DMS153 (cell line): ENCODE data around the gene TSGA10IP.
A peak's percentile ranks its signal among the peaks of the same experiment; 100 is the strongest.

ENCODE experiments used
- DNase-seq: peaks from one replicate; lab custom pipeline; 2025; lab: John Stamatoyannopoulos, UW

Gene TSGA10IP

DNA sequence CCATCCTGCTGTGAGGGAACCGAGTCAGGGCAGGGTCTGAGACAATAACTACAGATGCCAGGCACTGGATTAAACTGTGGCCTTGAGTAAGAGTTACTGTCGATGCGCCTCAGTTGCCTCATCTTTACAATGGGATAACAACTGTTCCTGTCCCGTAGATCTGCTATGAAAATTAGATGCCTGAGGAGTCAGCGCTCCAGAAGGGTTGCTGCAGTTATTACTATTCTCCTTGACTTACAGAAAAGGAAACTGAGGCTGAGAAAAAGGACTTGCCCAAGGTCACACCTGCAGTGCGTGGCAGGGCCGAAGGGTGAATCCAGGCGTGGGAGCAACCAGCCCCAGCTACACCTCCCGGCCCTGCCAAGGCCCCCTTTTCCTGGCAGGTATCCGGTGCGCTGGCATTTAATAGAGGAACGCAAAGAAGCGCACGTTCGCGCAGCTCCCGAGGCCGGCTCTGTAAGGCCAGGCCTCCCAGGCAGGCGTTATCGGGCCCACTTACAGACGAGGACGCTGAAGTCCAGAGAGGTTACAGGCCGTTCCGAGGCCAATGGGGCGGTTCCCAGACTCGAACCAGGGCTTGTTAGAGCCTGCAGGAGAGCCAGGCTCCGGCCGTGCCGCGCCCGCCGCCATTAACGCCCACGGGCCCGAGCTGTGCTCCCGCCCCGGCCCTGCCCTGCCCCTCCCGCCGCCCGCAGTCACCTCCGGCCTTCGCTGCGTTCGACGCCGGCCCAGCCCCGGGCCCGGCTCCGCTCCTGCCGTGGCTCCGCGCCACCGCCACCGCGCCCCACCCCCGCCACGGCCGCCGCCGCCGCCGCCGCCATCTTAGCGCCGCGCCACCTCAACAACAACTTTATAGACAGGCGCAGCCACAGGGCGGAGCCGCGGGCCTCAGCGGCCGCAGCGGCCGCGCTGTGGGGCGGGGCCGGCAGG, 26.8 kb upstream of the TSGA10IP start, which contains the start of gene C11orf68:
Gene C11orf68, minus strand, starts transcription at position 852 of the 930 bp plus-strand sequence. Its CDS starts 31 bp downstream, at position 821.
- DNase-seq: no peak

DNA sequence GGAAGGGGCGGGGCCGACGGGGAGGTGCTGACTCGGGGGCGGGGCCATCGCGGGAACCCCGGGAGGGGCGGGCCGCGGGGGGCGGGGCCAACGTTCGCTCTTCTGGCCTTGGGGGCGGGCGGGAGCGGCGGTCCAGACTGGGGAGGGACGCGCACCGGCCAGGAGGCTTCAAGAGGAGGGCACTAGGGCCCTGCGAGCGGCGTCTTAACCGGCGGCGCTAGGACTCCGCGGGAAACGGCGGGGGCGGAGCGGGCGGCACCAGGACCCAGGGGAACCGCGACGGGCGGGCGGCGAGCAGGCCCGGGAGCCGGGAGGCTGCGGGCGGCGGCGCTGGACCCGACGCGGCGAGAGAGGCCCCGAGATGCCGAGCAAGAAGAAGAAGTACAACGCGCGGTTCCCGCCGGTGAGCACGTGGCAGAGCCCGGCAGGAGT, 26.1 kb upstream of the TSGA10IP start, which contains the start of gene DRAP1:
Gene DRAP1, plus strand, starts transcription at position 286 of the 432 bp plus-strand sequence. Its CDS starts 76 bp downstream, at position 362.
- peak; percentile 96 for DNase-seq

DNA sequence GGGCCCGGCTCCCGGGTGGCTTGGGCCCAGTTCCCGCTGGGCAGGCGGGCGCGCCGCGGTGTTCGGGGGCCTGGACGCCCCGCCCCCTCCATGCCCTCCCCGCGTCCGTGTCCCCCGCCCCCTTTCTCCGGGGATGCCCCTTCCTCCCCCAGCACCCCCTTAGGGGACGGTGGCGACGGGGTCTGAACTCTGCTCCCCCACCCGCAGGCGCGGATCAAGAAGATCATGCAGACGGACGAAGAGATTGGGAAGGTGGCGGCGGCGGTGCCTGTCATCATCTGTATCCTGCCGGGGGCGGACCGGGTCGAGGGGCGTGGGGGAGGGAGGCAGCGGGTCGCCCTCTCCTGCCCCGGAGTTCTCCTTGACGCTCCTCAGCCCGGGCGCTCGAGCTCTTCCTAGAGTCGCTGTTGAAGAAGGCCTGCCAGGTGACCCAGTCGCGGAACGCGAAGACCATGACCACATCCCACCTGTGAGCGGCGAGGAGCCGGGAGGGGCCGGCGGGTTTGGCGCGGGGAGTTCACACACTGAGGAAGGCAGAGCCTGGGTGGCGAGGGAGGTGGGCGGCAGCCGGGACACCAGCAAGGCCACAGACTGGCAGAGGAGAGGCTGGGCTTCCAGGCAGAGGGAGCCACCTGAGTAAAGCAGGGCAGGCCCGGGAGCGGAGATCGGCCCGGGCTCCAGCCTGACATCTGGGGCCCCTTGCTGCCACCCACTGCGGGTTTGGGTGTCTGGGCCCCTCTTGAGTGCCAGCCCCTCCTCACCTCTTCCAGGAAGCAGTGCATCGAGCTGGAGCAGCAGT, 25.5 kb upstream of the TSGA10IP start:
- no peak for DNase-seq

DNA sequence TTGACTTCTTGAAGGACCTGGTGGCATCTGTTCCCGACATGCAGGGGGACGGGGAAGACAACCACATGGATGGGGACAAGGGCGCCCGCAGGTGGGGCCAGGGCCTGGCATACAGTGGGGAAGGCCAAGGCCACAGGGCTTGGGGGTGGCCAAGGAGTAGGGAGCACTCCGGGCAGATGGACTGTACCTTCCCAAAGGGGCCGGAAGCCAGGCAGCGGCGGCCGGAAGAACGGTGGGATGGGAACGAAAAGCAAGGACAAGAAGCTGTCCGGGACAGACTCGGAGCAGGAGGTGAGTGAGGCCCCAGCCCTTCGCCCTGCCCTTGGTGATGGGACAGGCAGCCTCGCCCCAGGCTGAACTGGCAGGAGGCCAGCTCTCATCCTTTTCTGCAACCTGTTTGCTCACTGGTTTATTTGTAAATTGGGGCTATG, 24.9 kb upstream of the TSGA10IP start:
- no peak for DNase-seq

DNA sequence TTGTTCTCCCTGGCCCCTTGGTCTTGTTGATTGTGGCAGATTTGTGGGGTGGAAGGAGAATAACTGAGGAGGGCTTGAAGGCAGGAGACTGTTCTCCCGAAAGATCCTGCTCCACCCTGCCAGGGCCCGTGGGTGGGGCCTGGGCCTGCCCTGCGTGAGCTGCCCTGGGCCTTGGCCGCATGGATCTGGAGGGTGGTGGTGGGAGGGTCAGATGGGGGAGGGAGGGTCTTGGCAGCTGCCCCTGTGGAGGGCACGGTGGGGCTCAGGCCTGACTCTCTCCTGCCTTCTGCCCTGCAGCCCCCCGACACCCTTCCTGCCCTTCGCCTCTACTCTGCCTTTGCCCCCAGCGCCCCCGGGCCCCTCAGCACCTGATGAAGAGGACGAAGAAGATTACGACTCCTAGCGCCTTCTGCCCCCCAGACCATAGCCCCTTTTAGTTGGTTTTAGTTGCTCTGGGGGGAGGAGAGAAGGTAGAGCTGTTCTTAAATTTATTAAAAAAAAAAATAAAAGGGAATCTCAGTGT, 24.2 kb upstream of the TSGA10IP start:
- no peak for DNase-seq

DNA sequence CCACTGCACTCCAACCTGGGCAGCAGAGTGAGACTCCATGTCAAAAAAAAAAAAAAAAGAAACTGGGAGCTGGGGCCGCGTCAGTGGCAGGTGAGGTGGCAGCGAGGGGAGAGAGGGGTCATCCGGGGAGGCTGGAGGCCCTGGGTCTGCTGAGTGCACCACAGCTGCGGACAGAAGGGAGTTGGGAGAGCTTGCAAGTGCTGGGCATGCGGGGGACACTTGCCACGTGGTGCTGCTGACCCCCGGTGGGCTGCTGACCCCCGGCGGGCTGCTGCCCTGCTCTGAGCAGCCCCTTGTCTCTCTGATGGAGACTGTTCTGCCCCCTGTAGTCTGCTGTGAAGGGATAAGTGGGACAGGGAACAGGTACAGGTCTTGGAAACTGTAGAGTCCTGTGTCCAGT, 23.4 kb upstream of the TSGA10IP start:
- no peak for DNase-seq

DNA sequence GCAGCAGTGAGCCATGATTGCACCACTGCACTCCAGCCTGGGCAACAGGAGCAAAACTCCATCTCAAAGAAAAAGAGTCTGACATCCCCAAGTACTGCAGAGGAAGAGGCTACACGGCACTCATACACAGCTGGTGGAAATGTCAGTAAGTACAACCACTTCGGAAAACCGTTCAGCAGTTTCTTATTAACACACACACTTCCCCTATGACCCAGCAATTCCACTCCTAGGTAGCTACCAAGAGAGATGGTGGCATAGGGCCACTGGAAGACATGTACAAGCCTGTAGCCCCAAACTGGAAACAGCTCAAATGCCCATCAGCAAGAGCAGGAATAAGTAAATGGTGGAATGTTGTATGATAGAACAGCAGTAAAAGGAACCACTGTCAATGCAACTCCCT, 22.7 kb upstream of the TSGA10IP start:
- no peak for DNase-seq

DNA sequence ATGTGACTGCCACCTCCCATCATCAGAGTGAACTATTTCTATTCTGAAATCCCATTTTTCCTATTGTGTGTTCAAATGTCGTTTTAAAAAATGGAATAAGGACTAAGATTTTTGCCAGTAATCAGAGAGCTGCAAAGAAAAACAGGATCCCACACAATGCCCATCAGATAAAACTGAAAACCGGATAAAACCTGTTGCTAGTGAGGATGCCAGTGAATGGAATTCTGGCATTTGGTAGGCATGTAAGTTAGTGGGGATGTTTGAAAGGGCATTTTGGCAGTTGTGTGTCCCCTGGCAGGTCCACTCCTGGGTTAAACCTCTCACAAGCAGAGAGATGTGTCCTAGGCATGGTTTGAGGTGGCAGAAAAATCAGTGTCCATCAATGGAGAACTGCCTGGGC, 19.9 kb upstream of the TSGA10IP start:
- DNase-seq: no peak

DNA sequence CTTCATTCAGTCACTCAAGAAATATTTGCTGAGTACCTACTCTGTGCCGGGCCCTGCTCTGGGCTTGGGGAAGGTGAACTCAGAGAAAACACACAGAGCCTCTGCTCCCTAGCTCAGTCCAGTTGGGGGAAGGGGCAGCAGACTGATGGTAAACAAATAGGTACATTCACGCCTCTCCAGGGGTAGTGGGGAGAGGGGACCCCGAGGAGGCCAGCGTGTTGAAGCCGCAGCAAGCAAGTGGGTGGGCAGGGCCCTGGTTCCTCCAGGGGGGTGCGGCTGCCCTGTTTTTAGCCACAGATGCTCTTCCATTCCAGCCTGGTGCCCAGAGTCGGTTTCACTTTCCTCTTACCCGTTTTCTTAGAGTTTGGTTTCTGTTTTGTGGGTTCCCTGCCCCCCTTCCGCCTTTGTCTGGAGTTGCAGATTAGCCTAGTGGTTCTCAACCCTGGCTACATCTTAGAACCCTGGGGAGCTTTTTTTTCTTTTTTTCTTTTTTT, 17.3 kb upstream of the TSGA10IP start:
- DNase-seq: no peak

DNA sequence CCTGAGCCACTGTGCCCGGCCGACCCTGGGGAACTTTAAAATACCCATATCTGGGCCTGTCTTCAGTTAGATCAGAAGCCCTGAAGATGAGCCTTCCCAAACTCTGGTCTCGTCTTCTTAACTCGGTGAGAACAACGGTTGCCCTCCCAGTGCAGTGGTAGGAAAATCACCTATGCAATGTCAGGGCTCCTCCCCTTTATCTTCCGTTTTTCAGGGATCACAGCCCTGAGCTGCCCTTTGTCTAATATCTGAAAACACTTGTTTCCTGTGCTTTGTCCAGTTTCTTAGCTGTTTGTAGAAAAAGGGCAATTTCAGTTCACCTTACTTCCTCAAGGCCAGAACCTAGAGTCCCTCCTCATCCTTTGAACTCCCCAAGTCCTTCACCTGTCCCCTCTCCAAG, 16.6 kb upstream of the TSGA10IP start:
- DNase-seq: no peak

DNA sequence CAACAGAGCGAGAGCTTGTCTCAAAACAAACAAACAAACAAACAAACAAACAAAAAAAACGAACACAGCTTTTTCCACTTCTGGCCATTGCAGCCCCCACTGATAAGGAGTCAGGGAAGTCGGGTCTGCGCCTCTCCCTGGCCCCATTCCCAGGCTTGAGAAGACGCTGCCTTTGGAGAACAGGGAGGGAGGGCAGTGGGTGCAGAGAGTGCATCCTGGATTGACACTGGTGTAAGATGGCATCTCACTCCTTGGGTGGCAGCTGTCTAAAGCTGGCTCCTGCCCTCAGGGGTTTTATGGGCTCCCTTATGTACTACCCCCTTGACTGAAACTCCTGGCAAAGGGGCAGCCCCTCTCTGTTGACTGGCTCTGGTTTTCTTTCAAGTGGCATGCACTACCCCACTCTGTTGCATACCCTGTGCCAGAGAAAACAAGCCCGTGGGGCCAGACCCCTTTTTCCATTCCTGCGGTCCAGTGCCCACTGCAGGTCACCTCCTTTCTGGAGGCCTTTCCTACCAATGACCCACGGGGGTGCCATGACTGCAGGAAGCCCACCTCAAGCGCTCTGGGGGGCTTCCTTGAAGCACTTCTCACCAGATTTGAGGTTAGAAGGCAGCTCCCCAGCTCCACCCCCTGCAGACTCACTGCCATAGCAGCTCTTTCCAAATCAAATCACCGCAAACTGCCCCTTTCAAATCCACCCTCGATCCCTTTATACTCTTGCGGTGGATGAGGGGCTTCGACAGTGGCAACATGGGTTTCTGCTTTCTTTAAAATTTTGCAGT, 13.3 kb upstream of the TSGA10IP start:
- DNase-seq: no peak

DNA sequence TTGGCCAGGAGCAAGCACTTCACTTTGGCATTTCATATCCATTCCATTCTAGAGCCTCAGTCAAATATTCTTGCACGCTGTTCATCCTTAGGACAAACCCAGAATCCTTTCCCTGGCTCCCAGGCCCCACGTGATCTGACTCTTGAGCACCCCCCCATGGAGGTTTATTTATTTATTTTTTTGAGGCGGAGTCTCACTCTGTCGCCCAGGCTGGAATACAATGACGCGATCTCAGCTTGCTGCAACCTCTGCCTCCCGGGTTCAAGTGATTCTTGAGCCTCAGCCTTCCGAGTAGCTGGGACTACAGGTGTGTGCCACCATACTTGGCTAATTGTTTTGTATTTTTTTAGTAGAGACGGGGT, 12.7 kb upstream of the TSGA10IP start:
- DNase-seq: no peak

DNA sequence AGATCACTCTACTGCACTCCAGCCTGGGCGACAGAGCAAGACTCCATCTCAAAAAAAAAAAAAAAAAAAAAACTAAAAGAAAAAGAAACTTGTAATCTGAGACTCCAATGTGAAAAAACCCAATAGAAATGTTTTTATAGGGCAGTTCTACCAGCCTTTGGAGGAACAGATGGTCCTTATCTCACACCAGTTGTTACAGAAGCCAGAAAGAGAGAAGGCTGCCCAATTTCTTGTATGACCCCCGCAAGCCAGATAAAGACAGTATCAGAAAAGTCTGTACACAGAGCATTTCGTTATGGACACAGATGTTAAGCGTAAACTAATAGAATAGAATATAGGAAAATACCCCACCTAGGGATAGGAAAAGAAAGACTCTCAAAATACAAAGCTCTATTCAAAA, 11.3 kb upstream of the TSGA10IP start:
- no peak for DNase-seq

DNA sequence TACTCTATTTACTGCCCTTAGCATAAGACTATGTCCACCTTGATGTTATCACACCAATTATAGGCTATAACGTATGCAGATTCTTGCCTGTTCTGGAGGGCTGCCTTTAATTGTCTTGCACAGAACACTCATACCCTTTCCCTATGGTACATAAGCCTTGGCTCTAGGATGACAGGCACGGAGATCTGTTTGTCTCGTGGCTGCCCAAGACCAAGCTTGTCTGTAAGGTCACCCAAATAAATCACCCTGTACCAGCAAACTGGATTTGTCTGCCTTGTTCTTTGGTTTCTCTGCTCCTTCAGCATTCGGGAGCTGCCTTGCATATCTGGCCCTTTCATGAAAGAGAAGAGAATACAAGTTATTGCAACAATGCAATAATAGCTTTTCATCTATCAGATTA, 7.5 kb upstream of the TSGA10IP start:
- no peak for DNase-seq

DNA sequence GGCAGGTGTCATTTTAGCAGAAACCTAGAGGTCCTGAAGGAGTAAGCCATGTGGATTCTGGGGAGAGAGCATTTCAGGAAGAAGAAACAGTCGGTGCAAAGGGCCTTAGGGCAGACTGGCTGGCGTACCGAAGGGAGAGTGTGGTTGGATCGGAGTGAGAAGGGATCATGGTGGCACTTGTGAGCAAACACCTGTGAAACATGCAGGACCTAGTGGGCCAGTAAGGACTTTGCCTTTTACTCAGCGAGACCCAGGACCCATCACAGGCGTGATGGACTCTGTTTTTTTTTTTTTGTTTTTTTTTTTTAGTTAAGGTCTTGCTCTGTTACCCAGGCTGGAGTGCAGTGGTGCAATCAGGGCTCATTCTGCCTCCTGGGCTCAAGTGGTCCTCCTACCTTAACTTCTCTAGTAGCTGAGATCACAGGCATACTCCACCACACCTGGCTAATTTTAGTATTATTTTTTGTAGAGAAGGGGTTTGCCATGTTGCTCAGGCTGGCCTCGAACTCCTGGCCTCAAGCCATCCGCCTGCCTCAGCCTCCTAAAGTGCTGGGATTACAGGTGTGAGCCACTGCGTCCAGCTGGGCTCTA, 3.5 kb upstream of the TSGA10IP start:
- DNase-seq: no peak

DNA sequence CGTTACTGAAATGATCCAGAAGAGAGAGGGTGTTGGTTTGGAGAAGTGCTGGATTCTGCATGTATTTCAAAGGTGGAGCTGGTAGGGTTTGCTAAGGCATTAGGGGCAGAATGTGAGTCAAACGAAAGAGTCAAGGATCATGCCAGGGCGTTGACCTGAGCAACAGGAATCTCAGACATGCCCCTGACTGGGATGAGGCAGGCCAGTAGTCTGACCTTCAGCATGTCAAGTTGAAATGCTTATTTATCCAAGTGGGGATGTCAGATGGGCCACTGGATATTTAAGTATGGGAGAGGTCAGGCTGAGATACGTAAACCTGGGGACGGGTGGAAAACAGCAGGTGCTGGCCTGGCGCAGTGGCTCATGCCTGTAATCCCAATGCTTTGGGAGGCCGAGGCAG, 2.7 kb upstream of the TSGA10IP start:
- no peak for DNase-seq

DNA sequence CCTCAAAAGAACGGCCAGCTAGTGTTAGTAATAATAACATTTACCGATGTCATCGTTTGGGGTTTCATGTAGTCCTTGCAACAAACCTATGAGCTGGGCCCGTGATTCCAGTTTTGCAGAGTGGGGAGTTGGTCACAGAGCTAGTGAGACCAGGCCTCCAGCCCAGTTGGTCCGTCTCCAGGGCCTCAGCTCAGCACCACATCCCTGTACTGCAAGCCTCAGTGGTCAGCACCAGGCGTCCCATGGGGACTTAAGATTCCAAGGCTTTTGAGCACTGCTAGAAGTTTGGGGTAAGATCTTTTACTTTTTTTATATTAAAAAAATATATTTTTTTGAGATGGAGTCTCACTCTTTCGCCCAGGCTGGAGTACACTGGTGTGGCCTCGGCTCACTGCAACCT, 1.1 kb upstream of the TSGA10IP start:
- DNase-seq: no peak

DNA sequence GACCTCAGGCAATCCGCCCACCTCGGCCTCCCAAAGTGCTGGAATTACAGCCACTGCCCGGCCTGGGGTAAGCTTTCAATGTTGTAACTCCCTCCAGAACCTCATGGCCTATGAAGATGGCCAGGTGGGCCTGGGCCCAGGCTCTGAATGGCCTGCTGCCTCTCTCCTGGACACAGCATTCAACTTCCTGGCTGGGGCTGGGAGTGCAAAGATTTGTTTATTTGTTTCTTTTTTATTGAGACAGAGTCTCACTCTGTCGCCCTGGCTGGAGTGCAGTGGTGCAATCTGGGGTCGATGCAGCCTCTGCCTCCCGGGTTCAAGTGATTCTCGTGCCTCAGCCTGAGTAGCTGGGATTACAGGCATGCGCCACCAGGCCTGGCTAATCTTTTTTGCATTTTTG, 513 bp upstream of the TSGA10IP start:
- no peak for DNase-seq

DNA sequence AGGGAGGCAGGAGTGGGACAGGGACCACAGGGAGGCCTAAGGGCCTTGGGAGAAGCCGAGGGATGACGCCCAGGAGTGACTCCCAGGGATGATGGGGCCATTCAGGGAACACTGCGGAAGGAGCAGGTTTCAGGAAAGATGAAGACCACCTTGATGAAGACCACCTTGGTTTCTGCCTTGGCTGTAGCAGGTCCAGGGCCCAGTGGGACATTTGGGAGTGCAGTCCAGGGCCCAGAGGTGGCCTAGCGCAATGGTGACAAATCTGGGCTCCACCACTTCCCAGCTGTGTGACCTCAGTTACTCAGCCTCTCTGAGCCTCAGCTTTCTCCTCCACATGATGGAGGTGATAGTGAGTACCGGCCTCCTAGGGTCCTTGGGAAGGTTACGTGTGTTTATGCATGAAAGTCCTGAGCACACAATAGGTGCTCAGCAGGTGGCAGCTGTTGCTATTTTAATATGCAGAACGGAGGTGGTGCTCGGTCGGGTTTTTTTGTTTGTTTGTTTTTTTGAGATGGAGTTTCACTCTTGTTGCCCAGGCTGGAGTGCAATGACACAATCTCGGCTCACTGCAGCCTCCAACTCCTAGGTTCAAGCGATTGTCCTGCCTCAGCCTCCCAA, 770 bp downstream of the TSGA10IP start:
- no peak for DNase-seq

DNA sequence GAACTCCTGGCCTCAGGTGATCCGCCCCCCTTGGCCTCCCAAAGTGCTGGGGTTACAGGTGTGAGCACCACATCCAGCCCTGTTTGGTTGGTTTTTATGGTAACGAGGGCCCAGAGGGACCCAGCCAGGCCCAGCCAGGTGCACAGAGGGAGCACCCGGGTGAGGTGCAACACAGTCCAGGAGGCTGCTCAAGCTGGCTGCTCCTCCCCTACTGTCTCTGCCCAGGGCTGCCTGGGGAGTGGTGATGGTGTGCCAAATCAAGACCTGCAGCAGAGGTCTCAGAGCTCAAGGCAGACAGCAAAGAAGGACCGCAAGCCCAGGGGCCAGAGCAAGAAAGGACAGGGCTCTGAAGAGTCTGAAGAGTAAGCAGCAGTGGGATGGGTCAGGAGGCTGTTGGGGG, 1.4 kb downstream of the TSGA10IP start:
- DNase-seq: no peak

DNA sequence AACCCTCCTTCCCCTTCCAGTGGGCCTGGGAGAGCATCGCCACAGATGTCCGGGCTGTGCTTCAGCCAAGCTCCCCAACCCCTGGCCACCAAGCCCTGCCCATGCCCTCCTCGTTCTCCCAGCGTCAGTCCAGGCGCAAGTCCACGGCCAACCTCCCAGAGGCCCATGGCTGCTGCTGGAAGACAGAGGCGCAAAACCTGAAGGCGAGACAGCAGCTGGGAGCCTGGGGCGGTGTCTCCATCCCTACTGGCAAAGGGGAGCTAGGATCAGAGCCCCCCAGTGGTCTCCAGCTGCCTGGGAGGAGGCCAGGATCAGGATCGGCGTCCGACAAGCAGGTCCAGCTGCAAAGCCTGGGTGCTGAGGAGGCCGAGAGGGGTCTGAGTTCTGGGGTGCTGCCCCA, 1.9 kb downstream of the TSGA10IP start:
- DNase-seq: no peak
